Forelimb muscle (tissue), 1 donor: ENCODE measurements around the gene HOOK1. TPM values are rescaled to one million over a fixed set of nuclear protein-coding genes. Genes with fewer than 3 reads are reported as not detected.
"Not testable (repeated sequence)": the region's sequence is repeated elsewhere in the genome, so short reads cannot be mapped to it uniquely, and the experiment has no call there.

ENCODE experiments used
- DNase-seq: peaks from one replicate; pipeline ENCODE4 v3.0.0-alpha.2; 2013; ENCODE audit warnings: low read depth
- polyA plus RNA-seq: library from polyadenylated mRNA; unstranded; fragments of 120-200 nt; gene quantifications from one replicate; pipeline ENCODE4 v1.2.1, GENCODE V29; 2013; ENCODE audit not compliant: insufficient read length

Gene HOOK1
- polyA plus RNA-seq, 1 donor: 2.7 TPM

DNA sequence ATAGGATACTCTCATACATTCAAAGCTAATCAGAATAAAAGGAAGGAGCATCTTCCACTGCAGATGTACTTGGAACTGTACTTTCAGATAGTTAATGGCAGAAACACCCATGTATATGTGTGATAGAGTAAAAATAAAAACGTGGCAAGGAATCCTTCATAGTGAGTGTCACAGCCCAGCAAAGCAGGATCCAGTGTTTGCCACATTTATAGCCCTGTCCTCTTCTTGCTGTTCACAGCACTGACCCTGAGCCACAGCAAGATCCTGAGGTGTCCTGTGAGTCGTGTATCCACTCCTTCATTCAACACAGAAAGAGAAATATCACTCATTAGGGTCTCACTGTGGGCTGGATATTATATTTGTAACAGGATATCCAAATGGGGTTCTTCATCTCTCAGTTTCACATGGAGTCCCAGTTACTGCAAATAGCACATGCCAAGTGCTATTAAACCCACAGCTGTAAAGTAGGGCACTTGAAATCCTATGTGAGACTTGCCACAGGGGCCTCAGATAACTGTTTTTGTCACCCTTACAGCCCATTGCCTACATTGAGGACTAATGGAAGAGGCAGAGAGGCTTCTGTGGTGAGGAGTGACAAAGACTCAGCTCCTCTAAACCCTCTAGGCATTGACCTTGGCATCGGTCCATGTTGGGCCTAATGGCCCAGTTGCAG, 70.5 kb downstream of the HOOK1 start:
- no peak for DNase-seq

DNA sequence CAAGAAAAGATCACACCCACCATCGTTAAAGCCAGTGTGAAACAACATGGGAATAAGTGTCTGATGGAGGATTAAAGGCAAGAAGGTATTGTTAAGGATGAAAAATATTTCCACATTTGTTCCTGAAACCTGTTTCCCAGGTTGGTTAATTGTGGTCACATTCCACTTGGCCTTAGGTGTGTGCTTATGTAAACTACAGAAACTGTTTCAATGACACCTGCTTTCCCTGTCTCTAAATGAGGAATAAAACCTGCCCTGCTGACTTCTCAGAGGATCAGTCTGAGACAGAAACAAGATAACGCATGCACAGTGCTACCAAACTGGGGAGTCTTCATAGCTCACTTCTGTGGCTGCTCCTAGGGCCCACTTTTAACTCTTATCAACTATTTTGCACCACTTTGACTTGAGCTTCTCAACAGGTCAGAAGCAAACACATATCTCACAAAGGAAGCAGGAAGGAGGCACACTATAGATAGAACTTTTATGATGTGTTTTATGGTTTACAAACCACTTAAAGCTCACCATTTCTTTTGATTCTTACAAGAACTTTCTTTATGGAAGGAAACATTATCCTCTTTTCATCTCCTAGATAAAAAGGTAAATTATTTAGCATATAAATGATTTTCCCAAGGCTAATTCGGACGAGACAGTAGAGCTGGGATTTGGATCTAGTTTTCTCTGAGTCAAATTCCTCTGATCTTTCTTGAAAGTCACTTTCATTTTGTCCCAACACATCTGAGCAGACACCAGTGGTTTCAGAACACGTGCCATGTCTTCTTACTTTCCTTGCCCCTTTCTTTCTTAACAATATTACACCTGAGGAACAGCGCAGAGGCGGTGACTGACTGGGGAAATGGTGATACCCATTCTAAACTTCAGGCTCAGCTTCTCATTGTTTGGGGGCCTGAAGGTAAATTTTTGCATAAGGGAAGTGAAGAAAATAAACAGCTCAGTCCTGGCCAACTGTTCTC, 78.4 kb downstream of the HOOK1 start:
- no peak for DNase-seq

DNA sequence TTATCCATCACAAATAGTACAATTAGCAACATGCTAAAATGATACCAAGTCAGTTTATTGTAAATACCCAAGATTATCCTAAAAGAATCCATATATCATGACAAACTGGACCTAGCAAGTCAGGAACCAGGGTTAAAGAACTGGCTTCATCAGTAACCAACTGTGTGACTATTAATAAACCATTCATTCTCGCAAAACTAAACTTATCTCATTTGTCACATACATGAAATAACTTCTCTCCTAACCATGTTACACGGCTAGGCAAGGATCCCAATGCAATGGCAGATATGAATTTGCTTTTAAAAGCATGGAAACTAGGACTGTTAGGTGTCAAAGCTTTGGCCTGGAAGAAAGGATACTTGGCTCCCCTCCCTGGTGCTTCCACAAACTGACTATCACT, 82.4 kb downstream of the HOOK1 start:
- no peak for DNase-seq

DNA sequence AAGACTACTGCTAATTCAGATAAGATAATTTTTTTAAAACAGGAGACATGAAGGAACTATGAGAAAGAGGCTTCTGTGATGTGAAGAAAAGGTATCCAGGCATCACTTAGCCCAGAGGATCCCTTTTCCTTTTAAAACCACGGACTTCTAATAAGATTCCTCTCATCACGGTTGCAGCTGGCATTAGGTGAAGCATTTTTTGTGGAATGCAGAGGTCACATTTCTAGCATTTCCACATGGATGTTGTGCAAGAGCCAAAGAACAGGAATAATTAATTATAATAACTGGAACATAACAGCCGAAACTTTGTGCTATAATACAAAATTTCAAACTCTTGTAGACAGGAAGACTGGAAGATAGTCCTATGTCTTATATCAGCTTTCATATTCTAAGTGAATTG, 84.2 kb downstream of the HOOK1 start:
- no peak for DNase-seq

DNA sequence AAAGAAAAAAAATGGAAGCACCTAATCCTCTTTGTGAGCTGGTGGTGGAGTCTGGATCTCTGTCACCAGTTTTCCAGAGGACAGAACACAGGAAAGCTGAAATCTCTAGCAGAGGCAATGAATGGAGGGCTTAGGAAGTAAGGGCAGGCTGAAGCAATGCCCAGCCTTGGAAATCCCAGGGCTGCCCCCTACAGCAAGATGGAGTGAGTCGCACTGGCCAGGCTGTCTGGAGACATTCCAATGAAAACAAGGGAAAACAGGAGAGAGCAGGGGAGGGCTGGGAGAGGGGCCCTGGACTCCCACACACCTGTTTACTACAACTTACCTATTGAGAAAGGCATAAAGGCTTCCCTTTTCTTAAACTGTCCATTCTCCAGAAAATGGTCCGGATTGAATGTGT, 85.9 kb downstream of the HOOK1 start:
- no peak for DNase-seq

DNA sequence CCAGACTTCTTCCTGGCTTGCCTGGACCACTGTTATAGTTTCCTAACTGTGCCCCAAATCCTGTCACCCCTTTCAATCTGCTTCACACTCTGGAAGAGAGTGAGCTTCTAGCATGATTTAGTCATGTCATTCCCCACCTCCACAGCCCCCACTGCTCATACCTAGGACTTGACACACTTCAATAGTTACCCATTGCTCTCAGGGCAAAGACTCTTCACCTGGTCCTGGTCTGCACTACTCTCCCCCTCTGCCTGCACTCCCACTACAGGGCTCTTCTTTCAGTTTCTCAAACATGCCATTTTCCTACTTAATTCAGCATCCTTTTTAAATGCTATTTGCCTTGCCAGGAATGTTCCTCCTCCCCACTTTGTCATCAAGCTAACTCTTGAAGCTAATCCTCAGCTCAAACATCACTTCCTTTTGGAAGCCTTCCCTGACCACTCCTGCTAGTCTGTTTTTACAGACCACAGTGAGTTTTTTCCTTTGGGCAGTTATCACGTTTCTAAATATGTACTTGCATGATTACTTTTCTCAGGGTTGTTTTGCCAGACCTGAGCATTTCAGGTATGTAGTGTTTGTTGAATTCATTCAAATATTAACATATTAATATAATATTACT, 87.1 kb downstream of the HOOK1 start:
- DNase-seq: no peak

DNA sequence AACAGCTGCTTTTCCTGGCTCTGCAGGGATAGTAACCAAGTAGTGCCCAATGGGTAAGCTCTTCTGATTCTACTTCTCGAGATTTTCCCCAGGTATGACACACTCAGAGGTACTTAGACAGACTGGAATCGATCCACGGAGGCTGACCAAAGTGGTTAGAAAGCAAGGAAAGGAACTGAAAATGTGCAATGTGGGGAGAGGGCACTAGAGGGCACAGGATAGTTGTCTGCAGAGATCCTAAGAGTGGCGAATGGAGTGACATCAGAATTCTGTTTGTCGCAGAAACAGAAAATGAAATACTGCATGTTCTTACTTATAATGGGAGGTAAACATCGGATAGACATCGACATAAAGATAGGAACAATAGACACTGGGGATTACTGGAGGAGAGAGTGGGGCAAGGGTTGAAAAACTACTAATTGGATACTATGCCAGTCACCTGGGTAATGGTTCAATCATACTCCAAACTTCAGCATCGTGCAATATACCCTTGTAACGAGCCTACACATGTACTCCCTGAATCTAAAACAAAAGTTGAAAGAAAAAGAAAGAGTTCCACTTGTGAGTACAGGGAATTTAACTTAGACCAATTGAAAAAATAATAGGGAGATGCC, 88.5 kb downstream of the HOOK1 start:
- DNase-seq: no peak

DNA sequence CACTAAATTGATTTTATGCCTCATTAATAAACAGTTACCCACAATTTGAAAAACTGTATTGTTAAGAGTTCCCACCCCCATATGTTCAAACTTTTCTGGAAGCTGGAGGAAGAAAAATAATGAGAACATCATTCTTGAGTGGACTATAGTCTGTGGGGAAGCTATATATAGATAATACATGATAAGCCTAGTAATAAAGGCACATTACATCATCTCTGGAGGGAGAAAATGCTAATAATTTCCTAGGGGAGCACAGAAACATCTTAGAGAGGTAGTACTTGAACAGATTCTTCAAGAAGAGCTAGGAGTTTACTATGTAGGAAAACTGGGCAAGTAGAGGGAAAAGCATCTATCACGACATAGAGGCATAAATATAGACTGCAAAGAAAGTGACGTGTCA, 92.2 kb downstream of the HOOK1 start:
- DNase-seq: no peak

DNA sequence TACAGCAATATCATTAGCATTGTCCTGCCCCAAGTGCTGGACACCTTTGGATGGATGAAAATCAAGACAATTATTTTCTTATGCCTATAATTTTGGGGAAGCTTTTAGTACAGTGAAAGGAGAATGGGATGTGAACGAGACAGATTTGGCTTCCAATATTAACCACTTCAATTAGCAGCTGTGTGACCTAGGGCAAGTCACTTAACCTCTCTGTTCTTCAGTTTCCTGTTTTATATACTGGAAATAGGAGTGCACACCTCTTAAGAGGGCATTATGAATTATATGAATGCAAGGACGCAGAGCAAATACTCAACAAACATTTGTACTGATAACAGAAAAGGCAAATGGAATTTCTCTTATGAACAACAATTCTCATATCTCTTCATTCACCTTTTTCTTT, 93.3 kb downstream of the HOOK1 start:
- DNase-seq: no peak

DNA sequence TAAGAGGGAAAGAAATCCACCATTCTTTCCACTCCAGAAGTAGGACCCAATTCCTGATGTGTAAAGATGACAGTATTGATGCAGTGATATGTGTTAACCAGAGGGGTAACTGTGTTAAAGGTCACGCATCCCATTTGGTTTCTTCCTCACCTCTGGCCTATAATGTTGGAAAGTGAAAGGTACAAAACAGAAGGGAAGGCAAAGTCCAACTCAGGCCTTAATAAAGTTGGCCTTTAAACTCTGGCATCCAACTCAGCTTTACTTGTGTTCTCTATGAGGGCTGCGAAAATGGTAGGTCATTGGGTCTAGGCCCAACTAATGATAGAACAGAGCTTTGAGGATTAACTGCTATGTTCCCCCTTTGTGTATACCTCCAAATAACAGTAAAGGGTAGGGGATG, 93.9 kb downstream of the HOOK1 start:
- DNase-seq: no peak

DNA sequence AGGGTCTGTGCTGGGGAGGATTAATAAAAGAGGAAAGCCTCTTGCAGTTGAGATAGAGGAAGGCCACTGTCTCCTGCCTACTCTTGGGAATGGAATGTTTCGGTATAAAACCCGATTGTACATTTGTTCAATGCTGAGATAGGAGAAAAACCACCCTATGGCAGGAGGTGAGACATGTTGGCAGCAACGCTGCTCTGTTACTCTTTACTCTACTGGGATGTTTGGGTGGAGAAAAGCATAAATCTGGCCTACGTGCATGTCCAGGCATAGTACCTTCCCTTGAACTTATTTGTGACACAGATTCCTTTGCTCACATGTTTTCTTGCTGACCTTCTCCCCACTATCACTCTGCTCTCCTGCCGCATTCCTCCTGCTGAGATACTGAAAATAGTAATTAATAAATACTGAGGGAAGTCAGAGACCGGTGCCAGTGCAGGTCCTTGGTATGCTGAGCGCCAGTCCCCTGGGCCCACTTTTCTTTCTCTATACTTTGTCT, 100.1 kb downstream of the HOOK1 start:
- not testable (repeated sequence) for DNase-seq

DNA sequence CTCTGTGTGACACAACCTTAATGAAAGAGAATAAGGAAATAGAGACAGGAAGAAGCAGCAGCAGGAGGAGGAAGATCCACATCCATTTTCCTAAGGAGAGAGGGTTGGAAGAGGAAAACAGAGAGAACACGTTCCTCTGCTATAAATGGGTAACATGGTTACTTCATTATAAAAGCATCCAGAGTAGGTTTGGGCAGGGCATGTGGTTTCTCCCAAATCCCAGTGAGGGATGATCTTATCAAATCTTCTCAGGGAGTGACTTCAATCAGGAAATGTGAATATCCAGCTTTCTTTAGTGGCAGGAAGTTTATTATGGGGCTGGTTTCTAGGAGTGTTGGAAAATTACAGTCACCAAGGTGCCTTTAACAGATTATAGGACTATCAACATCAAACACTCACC, 100.8 kb downstream of the HOOK1 start:
- DNase-seq: no peak

DNA sequence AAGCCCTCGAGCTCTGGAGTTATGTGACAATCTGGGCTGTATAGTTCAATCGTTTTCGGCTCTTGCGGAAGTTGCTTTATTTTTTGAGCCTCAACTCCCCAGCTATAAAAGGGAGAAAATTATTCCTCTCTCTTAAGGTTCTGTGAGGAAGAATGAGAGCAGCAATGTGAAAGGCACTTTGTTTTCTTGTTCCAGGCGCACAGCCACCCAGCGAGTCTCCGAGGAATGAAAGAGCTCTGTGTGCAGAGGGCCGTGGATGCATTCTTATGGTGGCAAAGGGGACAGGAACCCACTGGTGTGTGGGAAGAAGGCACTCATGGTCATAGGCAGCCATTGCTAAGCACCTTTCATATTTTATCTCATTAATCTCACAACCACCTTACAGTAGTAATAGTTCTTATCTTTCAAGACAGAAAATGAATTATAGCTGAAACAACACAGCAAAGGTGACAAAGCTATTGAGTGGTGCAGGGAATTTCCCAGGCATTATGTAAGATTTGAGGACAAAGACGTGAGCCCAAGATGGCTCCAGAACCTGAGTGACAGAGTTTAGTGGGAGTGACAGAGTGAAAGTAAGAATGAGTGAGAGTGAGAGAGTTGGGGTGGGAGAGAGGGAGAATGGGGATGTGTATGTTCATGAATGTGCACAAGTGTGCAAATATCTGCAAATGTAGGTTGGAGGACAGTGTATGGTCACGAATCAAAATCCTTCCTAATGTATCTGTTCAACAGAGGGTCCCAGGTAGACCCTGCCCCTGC, 102.5 kb downstream of the HOOK1 start:
- DNase-seq: no peak

DNA sequence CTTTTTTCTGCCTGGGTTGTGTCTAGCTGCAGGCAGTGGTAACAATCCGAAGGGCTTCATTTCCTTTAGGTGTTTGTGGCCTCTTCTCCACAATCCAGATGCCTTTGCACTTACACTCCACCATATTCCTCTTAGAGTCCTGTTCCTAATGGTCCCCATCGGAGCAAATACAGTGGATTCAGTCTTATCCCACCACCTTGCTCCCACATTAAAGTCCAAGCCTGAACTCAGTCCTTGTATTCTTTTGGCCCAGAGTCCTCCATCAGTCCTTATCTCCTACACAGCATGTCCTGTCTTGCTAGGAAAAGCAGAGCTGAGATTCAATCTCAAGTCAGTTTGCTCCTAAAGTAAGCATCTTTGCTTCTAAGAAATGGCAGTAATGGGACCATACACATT, 103.0 kb downstream of the HOOK1 start:
- no peak for DNase-seq

DNA sequence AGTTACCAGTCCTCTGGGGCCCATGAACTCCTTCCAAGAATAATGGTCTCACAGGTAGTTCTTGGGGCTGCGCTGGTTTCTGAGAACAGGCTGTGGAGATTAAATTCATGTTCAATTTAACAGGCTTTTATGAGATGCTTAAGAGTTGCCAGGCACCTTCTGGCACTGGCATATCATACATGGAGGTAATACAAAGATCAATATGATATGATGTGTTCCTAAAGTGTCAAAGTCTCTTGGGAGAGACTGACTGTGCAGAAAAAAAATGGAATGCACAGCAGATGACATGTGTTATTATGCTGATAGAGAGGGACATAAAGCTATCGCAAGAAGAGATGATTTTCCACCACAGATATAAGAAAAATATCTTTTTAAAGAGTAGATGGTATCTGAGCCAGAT, 105.0 kb downstream of the HOOK1 start:
- DNase-seq: no peak

DNA sequence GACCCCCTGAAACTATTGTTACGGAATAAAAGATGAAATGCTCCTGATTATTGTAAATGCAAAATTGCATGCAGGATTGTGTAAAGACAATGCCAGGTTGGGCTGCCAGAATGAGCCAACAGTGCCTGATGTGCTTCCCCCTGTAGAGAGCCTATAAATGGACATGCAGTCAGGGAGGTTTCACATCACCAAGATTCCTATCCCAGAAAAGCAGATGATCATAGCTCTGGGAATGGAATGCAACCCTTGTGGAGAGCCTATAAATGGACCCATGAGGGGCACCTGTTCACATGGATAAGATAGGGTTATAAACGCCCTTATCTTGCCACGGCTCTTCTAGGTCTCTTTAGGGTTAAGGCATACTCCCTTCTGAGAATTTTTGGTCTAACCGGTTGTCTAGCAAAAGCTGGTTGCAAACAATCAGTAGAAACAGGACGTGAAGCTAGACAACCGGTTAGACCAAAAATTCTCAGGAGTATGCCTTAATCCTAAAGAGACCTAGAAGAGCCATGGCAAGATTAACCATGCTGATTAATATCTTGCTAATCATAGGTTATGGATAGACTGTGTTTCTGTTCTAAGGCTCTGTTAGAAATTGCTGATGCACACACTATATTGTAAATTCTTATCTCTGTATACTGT, 106.6 kb downstream of the HOOK1 start:
- not testable (repeated sequence) for DNase-seq

DNA sequence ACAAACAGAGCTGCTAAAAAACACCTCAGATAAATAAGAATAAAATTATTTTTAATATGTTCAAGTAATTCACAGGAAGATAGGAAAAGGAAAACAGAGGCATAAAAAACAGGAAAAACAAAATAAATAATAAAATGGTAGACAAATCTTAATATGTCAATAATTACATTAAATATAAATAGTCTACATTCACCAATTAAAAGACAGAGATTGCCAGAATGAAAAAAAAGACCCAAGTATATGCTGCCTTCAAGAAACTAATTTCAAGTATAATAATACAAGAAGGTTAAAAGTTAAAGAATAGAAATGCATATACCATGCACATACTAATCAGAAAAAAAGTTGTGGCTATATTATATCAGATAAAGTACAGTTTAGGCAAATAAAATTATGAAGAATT, 109.9 kb downstream of the HOOK1 start:
- DNase-seq: no peak
